GM21619 (cell line): ENCODE data around the gene ANKS1A.
"Not testable (repeated sequence)": the region's sequence is repeated elsewhere in the genome, so short reads cannot be mapped to it uniquely, and the experiment has no call there.

Source experiments
- ATAC-seq: cut with Tn5 transposase; IDR thresholded peaks from one replicate; pipeline ENCODE4 v1.9.1; 2021; ENCODE audit not compliant: unreplicated experiment

The ANKS1A gene

DNA sequence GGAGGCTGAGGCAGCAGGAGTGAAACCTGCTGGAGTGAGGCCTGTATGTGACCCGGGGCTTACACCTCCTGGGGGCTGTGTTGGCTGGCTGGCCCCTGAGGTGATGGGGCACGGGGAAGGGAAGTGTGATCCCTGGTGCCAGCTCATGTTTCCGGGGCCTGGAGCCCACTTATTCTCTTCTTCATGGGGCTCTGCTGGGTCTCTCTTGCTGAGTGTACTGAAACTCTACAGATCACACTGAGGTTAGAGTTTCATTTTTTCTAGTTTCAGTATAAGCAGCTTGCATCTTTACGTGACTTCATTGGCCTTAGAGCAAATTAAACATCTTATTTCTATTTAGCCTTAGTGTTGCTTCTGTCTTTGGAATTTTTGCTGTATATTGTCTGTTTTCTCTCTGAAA lies 96.2 kb downstream of the ANKS1A start:
- no peak for ATAC-seq

DNA sequence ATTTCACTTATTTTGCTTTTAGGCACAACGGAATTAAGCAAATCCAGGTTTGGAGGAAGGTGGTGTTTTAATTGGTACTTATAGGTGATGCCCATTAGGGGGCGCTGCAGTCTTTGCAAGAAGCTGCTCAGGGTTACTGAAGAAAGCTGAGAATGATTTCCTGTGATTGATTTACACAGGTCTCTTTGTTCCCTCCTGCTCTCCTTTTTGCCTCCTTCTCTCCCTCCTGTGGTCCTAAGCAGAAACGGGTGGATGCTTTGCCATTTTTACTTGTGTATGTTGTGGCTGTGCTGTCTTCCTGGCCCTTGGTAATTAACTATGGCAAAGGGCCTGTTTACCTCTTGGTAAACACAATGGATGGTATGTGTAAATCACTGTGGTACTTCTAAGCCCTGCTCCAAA lies 97.8 kb downstream of the ANKS1A start:
- ATAC-seq = no peak

DNA sequence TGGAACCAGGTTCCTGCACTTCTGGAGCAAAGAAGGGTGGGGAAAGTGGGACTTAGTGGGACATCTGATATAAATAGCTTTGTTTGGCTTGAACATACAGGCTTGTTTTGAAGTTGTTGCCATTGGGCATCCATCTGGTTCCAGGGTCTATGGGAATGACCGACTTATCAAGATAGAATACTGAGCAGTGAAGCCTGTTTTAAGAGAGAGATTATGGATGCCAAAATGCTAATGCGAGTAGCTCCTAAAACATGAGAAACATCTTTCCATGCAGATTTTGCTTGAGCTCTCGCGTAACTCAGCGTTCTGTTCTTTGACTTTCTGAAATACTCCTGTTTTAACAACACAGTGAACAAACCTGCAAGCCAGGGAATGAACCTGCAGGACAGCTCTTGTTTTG lies 98.5 kb downstream of the ANKS1A start:
- no peak for ATAC-seq

DNA sequence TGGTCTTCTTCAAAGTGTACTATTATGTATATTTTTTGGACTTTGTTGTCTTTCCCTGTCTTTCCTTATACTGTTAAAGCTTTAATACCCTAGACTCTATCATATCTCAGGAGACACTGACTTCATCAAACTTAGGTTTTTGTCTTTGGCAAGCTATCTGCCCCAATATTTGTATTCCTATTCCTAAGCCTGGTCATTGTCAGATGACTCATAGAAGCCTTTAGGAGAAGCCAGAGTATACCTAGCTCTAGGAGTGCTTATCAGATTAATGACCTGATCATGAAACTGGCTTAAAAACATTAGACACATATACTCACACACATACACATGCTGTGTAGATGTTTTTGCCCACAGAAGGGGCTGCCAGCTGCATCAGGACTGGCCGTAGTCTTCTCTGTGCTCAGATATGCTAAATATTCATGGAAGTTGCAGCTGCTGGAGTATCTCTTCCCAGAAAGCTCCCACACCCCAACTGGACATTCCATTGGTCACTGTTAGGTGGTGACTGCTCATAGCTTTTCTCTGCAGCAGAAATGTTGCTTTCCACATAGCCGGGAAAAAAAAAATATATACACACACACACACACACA lies 102.0 kb downstream of the ANKS1A start:
- ATAC-seq = no peak

DNA sequence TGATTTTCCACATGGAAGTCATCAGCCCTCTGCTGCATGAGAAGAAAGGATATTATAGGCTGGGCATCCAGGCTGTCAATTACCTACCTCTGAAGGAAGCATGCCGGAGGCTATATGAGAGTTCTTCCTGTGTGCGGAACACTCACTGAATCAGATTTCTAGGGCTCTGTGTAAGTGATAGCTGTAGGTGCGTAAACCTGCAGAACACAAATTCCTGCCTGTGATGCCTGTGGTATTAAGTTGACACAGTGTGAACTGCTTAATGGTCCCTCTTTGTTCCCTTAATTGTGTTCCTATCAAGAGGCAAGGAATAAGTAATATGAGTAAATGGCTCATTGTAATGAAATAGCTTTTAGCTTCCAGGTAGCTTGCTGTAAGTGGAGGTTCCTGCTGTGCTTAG lies 103.3 kb downstream of the ANKS1A start:
- ATAC-seq = no peak

DNA sequence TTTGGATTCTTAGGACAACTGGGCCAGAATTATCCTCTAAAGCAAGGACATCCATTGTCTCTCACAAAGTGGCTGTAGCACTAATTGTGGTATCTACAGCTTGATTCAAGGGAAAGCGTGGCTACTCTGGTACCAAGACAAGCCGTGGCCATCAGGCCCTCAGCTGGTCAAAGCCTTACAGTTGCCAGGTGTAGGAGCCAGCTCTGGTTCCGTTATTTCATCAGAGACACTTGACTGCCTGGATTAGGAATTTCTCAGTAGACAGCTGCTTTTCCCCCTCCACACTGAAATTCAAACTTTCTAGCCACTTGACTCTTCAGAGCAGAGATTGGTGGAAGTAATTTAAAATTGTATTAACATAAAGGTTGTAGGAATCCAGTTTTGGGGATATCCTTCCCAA lies 104.2 kb downstream of the ANKS1A start:
- ATAC-seq = no peak

DNA sequence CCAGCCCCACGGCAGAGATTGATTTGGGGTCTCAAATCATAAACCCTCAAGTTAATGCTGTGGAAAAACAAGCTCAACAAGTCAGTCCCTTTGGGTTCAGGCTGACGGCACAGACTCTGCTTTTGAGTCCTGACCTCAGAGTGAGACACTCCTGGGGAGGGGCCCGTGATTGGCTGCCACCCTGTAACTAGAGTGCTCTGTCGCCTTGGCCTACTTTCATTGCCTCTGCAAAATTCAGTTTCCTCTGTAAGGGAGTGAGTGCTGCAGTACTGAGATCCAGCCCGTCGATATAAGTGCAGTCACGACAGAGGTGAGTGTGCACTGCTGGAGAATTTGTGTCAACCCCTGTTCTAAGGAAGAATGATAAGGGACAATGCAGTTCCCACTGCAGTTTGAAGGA lies 105.6 kb downstream of the ANKS1A start:
- no peak for ATAC-seq

DNA sequence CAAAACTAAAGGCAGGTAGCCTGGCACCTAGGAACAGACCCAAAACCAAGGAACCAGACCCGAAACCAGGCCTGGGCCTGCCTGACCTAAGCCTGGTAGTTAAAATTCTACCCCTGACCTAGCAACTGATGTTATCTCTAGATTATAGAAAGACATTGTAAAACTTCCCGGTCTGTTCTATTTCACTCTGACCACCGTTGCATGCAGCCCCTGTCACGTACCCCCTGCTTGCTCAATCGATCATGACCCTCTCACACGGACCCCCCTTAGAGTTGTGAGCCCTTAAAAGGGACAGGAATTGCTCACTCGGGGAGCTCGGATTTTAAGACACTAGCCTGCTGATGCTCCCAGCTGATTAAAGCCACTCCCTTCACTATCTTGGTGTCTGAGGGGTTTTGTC lies 109.4 kb downstream of the ANKS1A start:
- not testable (repeated sequence) for ATAC-seq

DNA sequence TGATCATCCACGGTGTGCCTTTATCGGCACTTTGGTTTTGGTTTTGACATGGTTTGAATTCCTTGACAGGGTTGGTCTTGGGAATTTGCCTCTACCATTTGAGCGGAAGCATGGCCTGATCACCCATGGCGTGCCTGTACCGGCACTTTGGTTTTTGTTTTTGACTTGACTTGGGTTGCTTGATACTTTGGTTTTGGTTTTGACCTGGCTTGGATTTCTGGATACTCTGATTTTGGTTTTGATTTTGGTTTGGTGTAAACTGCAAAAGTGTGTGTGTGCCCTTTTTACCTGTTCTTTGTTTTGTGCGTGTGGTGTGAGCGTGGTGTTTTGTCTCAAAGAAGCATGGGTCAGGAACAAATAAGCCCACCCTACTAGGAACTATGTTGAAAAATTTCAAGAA lies 110.1 kb downstream of the ANKS1A start:
- not testable (repeated sequence) for ATAC-seq

DNA sequence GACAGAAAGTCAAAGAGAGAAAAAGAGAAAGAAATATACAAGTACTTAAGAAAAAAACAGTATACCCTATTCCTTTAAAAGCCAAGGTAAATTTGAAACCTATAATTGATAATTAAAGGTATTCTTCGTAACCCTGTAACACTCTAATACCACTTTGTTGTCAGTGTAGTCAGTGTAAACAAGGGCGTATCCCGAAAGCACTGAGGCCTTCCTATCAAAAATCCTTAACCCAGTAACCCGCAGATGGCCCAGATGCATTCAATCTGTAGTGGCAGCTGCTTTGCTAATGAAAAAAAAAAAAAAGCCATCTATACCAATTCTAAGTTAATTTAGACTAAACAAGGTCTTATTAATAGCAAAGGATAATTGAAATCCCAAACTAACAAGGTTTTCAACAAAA lies 110.9 kb downstream of the ANKS1A start:
- ATAC-seq = not testable (repeated sequence)

DNA sequence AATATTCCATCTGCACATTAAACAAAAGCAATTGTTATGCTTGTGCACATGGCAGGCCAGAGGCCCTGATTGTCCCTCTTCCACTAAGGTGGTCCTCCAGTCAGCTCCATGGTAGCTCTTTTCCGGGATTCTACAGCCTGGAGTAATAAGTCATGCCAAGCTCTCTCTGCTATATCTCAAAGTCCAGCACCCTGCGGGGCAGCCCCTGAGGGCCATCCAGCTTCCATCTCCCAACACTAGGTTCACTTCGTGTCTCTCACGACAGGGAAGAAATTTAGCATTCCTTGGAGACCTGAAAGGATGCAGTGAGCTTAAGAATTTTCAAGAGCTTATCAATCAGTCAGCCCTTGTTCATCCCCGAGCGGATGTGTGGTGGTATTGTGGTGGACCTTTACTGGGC lies 112.3 kb downstream of the ANKS1A start:
- ATAC-seq = not testable (repeated sequence)

DNA sequence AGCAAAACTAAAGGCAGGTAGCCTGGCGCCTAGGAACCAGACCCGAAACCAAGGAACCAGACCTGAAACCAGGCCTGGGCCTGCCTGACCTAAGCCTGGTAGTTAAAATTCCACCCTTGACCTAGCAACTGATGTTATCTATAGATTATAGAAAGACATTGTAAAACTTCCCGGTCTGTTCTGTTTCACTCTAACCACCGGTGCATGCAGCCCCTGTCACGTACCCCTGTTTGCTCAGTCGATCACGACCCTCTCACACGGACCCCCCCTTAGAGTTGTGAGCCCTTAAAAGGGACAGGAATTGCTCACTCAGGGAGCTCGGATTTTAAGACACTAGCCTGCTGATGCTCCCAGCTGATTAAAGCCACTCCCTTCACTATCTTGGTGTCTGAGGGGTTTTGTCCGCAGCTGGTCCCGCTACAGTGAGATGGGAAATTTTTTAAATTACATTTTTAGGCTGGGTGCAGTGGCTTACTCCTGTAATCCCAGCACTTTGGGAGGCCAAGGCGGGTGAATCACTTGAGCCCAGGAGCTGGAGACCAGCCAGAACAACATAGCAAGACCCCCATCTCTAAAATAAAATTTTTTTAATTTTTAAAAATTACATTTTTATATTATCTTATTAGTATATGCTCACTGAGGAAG lies 115.0 kb downstream of the ANKS1A start:
- not testable (repeated sequence) for ATAC-seq

DNA sequence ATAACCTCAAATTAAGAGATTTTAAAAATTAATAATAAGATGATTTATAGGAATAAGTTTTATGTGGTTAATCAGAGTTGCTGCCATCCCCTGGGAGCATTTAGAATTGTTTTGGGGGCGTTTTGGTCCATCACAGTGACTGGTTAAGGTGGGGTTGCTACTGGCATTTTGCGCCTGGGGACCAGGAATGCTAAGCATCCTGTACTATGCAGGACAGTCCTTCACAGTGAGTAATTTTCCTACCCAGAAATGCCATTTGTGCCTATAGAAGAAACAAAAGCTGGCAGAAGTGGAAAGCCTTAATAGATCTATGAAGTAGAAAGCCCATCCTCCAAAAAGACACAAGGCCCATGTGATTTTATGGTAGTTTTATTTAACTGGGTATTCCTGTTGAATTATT lies 118.0 kb downstream of the ANKS1A start:
- ATAC-seq = no peak

DNA sequence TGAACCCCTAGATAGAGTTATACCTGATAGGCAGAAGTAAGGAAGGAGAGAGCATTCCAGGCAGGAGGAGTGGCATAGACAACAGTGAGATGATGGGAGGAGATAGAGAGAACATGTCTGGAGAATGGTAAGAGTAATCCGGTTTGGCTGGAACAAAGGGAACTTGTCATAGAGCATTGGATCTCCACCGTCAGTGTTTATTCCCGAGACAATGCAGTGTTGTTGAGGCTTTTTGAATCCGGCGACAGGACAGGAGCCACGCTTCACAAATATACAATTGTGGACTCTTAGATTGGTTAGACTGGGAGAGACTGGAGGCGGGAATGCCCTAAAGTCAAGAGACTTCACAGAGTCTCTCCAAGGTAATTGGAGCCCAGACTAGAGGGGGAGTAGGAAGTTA lies 119.8 kb downstream of the ANKS1A start:
- no peak for ATAC-seq

DNA sequence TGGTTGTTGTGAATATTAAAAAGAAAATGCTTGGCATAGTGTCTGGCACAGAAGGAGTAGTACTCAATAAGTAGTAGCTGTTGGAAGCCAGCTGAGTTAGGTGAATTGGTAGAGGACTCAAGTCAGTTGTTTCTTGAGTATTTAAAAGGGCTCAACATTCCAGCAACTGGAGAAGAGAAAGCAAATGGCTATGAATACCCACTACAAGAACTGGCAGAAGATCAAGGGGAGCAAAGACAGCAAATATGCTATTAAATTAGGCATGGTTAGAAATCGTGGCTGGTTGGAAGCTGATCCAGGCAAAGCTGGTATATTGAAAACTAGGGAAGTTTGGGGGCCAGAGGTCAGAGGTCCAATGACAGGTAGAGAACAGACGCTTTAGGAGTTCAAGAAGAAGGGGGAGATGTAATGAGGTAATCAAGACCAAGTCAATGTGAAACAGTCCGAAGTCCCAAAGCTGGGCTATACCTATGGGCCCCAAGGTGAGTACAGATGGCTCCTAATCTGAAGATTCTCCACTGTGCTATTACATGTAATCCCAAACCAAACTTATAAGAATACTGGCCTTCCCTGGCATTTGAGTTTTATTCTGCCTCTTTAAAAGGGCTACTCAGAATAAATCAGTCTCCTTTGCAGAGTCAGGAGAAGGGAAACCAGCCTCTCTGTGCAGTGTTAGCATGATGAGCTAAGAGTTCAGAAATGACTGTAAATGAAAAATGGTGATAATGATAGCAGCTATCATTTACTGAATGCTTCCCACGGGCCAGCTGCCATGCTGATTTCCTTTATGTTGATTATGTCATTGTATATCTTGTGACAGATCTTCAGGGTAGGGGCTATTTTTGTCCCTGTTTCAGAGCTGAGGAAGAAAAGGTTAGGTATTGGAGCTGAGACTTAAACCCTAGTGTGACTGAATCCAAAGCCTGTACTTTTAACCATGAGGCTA lies 122.3 kb downstream of the ANKS1A start:
- no peak for ATAC-seq

DNA sequence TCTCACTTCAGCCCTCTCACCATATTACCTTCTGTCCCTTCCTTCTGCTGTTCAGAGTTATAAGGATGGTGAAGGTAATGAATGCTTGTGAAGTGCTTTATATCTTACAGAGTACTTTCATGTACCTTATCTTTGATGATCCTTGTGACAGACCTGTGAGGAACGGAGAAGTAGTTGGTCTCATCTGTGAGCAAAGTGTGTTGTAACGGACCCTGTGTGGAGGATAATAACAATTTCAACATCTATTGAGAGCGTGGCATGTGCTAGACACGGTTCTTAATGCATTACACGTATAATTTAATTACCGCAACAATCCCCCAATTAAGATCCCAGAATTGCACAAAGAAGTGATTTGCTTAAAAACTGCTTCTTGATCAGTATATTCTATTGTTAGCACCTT lies 124.6 kb downstream of the ANKS1A start:
- no peak for ATAC-seq

DNA sequence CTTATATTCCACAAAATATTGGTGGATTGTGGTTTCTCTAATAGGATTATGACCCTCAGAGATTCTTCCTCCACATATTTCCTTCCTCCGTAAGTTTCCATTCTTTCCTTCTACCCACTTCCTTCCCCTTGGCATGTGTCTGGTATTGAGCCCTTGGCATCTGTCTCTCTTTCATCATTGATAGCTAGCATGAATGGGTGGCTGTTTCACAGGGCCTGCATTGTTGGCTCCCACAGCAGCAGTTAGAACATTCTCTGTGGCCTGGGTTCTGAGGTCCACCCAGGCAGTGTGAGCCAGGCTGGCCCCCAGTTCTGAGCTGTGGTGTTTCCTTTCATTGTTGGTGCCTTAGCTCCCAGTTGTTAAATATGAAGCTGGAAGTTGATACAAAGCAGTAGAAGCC lies 125.3 kb downstream of the ANKS1A start:
- ATAC-seq = no peak

DNA sequence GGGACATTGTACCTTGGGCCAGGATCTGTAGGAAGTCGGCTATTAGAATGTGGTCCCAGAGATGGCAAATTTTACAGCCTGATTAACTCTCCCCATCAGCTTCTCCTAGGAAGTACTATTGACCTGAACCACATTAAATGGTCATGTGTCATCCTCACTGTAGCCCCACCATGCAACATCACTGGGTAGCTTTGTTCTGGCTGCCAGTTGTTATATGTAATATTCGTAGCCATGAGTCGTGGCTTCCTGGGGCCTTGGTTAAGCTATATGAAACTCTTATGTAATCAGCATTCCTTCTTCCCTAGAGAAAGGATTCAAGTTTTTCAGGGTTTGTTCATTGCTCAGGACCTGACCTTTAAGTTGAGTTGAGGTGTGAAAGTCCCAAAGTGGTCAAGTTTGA lies 125.7 kb downstream of the ANKS1A start:
- ATAC-seq = no peak

DNA sequence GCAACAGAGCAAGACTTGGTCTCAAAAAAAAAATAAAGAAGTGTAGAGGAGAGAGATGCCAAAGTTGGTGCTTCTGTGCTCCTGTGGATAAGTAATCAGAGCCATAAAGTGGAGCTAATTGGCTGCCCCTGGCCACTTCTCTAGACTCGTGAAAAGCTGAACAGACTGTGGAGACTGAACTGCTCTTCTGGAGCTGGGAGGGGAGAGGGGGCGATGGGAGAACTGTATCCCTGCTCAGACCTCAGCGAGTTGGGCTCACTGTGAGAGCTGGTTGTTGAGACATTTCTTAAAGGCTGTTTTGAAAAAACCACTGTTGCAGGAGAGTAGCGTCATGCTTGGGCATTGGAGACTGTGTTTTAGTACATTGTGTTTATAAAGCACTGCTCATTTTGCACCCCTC lies 126.4 kb downstream of the ANKS1A start:
- no peak for ATAC-seq

DNA sequence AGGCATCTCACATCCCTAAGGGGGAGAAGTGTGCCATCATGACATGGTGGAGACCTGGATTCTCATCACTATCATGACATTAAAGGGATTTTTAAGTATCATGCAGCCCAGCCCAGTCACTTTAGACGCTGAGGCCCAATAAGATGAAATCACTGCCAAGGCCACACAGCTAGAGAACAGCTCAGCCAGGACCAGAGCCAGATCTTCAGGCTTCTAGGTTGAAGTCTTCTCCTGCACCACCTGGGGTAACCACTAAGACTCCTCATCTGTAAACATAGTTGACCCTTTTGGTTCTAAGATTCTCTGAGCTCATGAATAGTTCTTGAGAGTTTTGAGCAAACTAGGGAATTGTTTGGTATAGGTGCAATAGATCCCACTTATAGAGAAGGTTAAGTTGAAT lies 126.9 kb downstream of the ANKS1A start:
- no peak for ATAC-seq

DNA sequence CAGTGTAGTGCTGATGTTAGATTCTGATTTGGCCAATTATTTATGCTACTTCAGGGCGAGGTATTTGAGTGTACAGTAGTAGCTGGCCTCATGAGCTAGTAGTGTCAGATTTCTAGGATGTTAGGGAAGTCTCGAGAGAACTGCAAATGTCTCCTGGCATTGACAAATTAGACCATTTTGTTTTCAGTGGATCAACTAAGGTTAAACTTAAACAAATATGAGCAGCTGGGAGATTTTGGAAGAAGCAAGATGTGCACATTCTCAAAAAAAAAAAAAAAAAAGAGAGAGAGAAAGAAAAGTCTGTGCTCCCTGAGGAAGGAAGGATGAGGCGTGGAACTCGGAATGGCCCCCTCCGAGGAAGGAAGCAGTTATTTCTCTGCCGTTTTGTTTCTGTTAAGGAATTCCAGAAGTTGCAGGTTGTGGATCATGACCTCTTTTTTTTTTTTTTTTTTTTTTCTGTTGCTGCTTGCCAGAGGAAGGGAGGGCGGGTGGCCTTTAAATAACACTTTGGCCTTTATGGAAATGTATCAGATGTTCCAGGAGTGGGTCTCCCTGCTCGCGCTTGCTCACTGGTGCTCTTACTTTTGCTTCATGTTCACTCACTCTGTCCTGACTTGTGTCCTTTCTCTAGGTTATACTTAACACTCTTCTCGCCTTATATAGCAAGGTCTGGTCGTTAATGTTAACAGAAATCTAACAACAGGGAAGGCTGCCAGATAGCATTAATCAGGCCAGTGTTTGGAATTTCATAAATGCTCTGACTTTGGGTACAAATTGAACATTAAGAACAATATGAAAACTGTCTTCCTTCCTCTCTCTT lies 127.7 kb downstream of the ANKS1A start:
- no peak for ATAC-seq
